ENCODE results near the gene DPH1. TPM values are rescaled to one million over a fixed set of nuclear protein-coding genes. Genes with fewer than 3 reads are reported as not detected.

DPH1 gene
- total RNA-seq, 2 experiments from 2014 or later, result 34.7 to 35.3 TPM

Other genes with a start within 250 kb of the DPH1 start
- 10 to 100 TPM; 20.0 to 21.0 TPM for gene SMYD4, start 200.3 kb upstream of the DPH1 start, total RNA-seq
- 100 to 1,000 TPM; 207 to 217 TPM for gene RPA1, start 200.1 kb upstream of the DPH1 start, total RNA-seq
- under 1 TPM; 0.64 to 0.80 TPM for gene RTN4RL1, start 4.8 kb upstream of the DPH1 start, total RNA-seq
- 10 to 100 TPM; 38.4 to 39.0 TPM for gene OVCA2, start 11.9 kb downstream of the DPH1 start, total RNA-seq
- gene HIC1, start 24.9 kb downstream of the DPH1 start, total RNA-seq, result 10 to 100 TPM; 36.7 to 37.8 TPM